Measurements from ENCODE around the gene ENKD1. TPM values are rescaled to one million over a fixed set of nuclear protein-coding genes. Genes with fewer than 3 reads are reported as not detected.

Gene ENKD1
- total and polyA plus RNA-seq, 10 of the 15 experiments (the other 5 are each of a cell fraction or from before 2014, with no cell fraction given) = 0.19 to 8.1 (median 2.8) TPM

DNA sequence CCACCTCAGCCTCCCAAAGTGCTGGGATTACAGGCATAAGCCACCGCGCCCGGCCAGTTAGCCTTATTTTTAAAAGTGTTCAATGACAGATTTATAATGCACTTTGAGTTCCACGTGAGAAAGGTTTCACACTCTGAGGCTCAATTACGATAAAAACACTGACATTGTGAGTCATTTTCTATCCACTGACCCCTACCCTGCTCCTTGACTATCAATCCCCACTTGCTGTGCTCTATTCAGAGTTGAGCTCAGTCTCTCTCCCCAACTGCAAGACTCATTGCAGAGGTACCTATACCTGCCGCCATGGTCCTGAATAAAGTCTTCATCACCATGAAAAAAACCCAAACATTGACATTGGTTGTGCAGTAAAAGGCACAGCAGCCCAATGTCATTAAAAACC, 44.1 kb upstream of the ENKD1 start:
- H3K9me3 ChIP-seq (replicated peaks; ENCODE audit: control insufficient read depth, insufficient read depth, low read length) = no peaks in the 10 kb centered on the region
- no peak overlapping the region for H3K9ac ChIP-seq (ENCODE audit: control insufficient read depth, insufficient read depth, low read length)
- no peak overlapping the region for H3K27ac ChIP-seq (ENCODE audit: control insufficient read depth, insufficient read depth)
- ChIA-PET RAD21 (ENCODE audit: unreplicated experiment) (no interaction called here), SMC1A (ENCODE audit: uncharacterized antibody, unreplicated experiment) (interaction anchor here (1.4 kb wide), 1 partner anchor 9 kb away, joined by 4 read pairs; the partner anchor contains the start of gene GFOD2), CTCF (interaction anchor here (1.1 kb wide), 1 partner anchor 8 kb away, joined by 3 read pairs; the partner anchor contains the start of gene GFOD2), POLR2A (no interaction called here)
- H3K27me3 ChIP-seq (replicated peaks in 1 of 2; ENCODE audit: control insufficient read depth in 2 of 2, insufficient read depth in 2 of 2, low read length in 1 of 2) = no peaks in the 10 kb centered on the region
- ATAC-seq (no peak), DNase-seq (ENCODE audit: low read depth, low spot score) (no peak), FAIRE-seq (no peak)
- H4K20me1 ChIP-seq (ENCODE audit: control insufficient read depth, insufficient read depth) = no peaks in the 10 kb centered on the region
- 97% methylated on average over 6 of the region's 6 CpGs for WGBS (ENCODE audit: insufficient coverage, insufficient replicate concordance, low lambda C conversion rate, missing lambda C conversion rate)
- peaks cover 0 to 5% of the 10 kb centered on the region in 2 experiments; a peak in 1 of 4 replicates for H3K36me3 ChIP-seq (ENCODE audit: control insufficient read depth in 2 of 2, insufficient read depth in 2 of 2, low read length in 1 of 2)
- peaks cover 3% of the 10 kb centered on the region for H3K79me2 ChIP-seq (ENCODE audit: control insufficient read depth, insufficient read depth, low read length)
- intact Hi-C loops (cut with micrococcal nuclease; ENCODE audit: unreplicated experiment) (loop anchor here (1.0 kb wide), 1 partner anchor 23 kb away; no protein-coding TSS in a partner anchor), in situ Hi-C loops (cut with MboI) (no loop called here)
- peaks cover 17% of the 10 kb centered on the region for H3K4me1 ChIP-seq (ENCODE audit: control insufficient read depth, insufficient read depth, low read length)
- no TSS peak for BruUV-seq (replicated peaks)
- H3K4me3 ChIP-seq = no peak overlapping the region
- no peak overlapping the region for H3K4me2 ChIP-seq (ENCODE audit: control insufficient read depth, insufficient read depth)
- H2AFZ ChIP-seq (ENCODE audit: control insufficient read depth, low read depth, low read length) = no peak overlapping the region
- no peak for TF ChIP-seq ZNF207 (IDR thresholded peaks at IDR 0.05; ENCODE audit: borderline replicate concordance)
- TF ChIP-seq NFXL1 (IDR thresholded peaks at IDR 0.05; ENCODE audit: borderline replicate concordance) = no peak
- TF ChIP-seq, protein P1, sequence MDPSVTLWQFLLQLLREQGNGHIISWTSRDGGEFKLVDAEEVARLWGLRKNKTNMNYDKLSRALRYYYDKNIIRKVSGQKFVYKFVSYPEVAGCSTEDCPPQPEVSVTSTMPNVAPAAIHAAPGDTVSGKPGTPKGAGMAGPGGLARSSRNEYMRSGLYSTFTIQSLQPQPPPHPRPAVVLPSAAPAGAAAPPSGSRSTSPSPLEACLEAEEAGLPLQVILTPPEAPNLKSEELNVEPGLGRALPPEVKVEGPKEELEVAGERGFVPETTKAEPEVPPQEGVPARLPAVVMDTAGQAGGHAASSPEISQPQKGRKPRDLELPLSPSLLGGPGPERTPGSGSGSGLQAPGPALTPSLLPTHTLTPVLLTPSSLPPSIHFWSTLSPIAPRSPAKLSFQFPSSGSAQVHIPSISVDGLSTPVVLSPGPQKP (IDR thresholded peaks at IDR 0.05; ENCODE audit: low read depth, low read length) = no peak
- no peak for TF ChIP-seq HDAC2 (IDR thresholded peaks at IDR 0.05)
- TF ChIP-seq TCF3 (IDR thresholded peaks at IDR 0.05; ENCODE audit: borderline replicate concordance, insufficient read depth, low read depth, low read length) = no peak
- TF ChIP-seq ESRRA (IDR thresholded peaks at IDR 0.05; ENCODE audit: low read length) = no peak
- TF ChIP-seq BRCA1 (IDR thresholded peaks at IDR 0.05; ENCODE audit: low read depth, low read length) = no peak
- TF ChIP-seq LARP7 (IDR thresholded peaks at IDR 0.05) = no peak
- no peak for TF ChIP-seq NFYA (IDR thresholded peaks at IDR 0.05; ENCODE audit: borderline replicate concordance, low read depth, low read length)
- TF ChIP-seq STAT1 (conservative IDR thresholded peaks at IDR 0.05) = no peak
- TF ChIP-seq ATF7 (IDR thresholded peaks at IDR 0.05; ENCODE audit: low read depth) = no peak
- no peak for TF ChIP-seq NBN (IDR thresholded peaks at IDR 0.05)
- no peak for TF ChIP-seq ZNF274 (IDR thresholded peaks at IDR 0.05; ENCODE audit: insufficient read depth, insufficient read length)
- no peak for TF ChIP-seq YY1 (IDR thresholded peaks at IDR 0.05; ENCODE audit: low read depth, low read length)
- TF ChIP-seq EP300 (IDR thresholded peaks at IDR 0.05; ENCODE audit: borderline replicate concordance in 1 of 2, control insufficient read depth in 1 of 2, low read depth in 2 of 2, low read length in 2 of 2) = no peak
- TF ChIP-seq, protein P2, sequence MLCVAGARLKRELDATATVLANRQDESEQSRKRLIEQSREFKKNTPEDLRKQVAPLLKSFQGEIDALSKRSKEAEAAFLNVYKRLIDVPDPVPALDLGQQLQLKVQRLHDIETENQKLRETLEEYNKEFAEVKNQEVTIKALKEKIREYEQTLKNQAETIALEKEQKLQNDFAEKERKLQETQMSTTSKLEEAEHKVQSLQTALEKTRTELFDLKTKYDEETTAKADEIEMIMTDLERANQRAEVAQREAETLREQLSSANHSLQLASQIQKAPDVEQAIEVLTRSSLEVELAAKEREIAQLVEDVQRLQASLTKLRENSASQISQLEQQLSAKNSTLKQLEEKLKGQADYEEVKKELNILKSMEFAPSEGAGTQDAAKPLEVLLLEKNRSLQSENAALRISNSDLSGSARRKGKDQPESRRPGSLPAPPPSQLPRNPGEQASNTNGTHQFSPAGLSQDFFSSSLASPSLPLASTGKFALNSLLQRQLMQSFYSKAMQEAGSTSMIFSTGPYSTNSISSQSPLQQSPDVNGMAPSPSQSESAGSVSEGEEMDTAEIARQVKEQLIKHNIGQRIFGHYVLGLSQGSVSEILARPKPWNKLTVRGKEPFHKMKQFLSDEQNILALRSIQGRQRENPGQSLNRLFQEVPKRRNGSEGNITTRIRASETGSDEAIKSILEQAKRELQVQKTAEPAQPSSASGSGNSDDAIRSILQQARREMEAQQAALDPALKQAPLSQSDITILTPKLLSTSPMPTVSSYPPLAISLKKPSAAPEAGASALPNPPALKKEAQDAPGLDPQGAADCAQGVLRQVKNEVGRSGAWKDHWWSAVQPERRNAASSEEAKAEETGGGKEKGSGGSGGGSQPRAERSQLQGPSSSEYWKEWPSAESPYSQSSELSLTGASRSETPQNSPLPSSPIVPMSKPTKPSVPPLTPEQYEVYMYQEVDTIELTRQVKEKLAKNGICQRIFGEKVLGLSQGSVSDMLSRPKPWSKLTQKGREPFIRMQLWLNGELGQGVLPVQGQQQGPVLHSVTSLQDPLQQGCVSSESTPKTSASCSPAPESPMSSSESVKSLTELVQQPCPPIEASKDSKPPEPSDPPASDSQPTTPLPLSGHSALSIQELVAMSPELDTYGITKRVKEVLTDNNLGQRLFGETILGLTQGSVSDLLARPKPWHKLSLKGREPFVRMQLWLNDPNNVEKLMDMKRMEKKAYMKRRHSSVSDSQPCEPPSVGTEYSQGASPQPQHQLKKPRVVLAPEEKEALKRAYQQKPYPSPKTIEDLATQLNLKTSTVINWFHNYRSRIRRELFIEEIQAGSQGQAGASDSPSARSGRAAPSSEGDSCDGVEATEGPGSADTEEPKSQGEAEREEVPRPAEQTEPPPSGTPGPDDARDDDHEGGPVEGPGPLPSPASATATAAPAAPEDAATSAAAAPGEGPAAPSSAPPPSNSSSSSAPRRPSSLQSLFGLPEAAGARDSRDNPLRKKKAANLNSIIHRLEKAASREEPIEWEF (IDR thresholded peaks at IDR 0.05; ENCODE audit: insufficient replicate concordance, low read depth, low read length) = no peak
- TF ChIP-seq HCFC1 (IDR thresholded peaks at IDR 0.05; ENCODE audit: low read length) = no peak
- no peak for TF ChIP-seq CEBPB (IDR thresholded peaks at IDR 0.05; ENCODE audit: borderline replicate concordance in 1 of 2, low read depth in 2 of 2, low read length in 2 of 2)

Data from GM12878 (cell line).